HepG2 (cell line): Measurements from ENCODE around the gene FGGY. TPM values are rescaled to one million over a fixed set of nuclear protein-coding genes. Genes with fewer than 3 reads are reported as not detected.
A peak's percentile ranks its signal among the peaks of the same experiment; 100 is the strongest.

Experiments used
- AKAP8 ChIP-seq: sonication (generic); formaldehyde crosslinking; IDR thresholded peaks from 2 replicates; pipeline ENCODE4 v1.5.1; 2020; ENCODE audit warnings: mild to moderate bottlenecking, missing genetic modification reagents
- ARID5B ChIP-seq: IDR thresholded peaks from 2 replicates; pipeline ENCODE4 v1.4.0; 2020; ENCODE audit warnings: mild to moderate bottlenecking, missing genetic modification reagents
- BORCS8-MEF2B ChIP-seq: sonication (generic); formaldehyde crosslinking; IDR thresholded peaks from 2 replicates; pipeline ENCODE4 v1.8.0; 2022; ENCODE audit warnings: mild to moderate bottlenecking, missing genetic modification reagents
- CAMTA2 ChIP-seq: sonication (generic); formaldehyde crosslinking; IDR thresholded peaks from 2 replicates; pipeline ENCODE4 v1.4.0; 2020; ENCODE audit warnings: mild to moderate bottlenecking, missing genetic modification reagents, borderline replicate concordance
- CBX1 ChIP-seq: IDR thresholded peaks from one replicate; pipeline ENCODE4 v1.6.1; 2016; ENCODE audit warnings: antibody characterized with exemption, low read depth
- GATAD1 ChIP-seq: IDR thresholded peaks from 2 replicates; pipeline ENCODE4 v1.6.1; 2016; ENCODE audit warnings: missing genetic modification reagents, missing compliant biosample characterization
- HIC2 ChIP-seq: sonication (generic); formaldehyde crosslinking; IDR thresholded peaks from 2 replicates; pipeline ENCODE4 v1.9.0; 2022; ENCODE audit warnings: low read depth, missing genetic modification reagents
- HOXA7 ChIP-seq: sonication (generic); formaldehyde crosslinking; IDR thresholded peaks from 2 replicates; pipeline ENCODE4 v1.8.1; 2022; ENCODE audit warnings: mild to moderate bottlenecking, missing genetic modification reagents, moderate library complexity
- MAFK ChIP-seq, 2 experiments: IDR thresholded peaks in 1 of 2; conservative IDR thresholded peaks in 1 of 2; 2 replicates each; pipeline ENCODE4 v1.6.1; 2011; ENCODE audit warnings: improper control_type of control experiment in 2 of 2, low read length in 2 of 2
- NCOA2 ChIP-seq: sonication (generic); formaldehyde crosslinking; IDR thresholded peaks from 2 replicates; pipeline ENCODE4 v1.8.0; 2022; ENCODE audit warnings: inconsistent platforms
- RXRB ChIP-seq: IDR thresholded peaks from 2 replicates; pipeline ENCODE4 v1.6.1; 2016; ENCODE audit warnings: borderline replicate concordance, missing genetic modification reagents, missing compliant biosample characterization
- SNAPC2 ChIP-seq: sonication (generic); formaldehyde crosslinking; IDR thresholded peaks from 2 replicates; pipeline ENCODE4 v1.8.1; 2022; ENCODE audit warnings: mild to moderate bottlenecking, missing genetic modification reagents
- TFE3 ChIP-seq: IDR thresholded peaks from 2 replicates; pipeline ENCODE4 v1.6.1; 2016
- ZMYM2 ChIP-seq: sonication (generic); formaldehyde crosslinking; IDR thresholded peaks from 2 replicates; pipeline ENCODE4 v1.8.0; 2022; ENCODE audit warnings: mild to moderate bottlenecking, missing genetic modification reagents
- ZNF709 ChIP-seq: sonication (generic); formaldehyde crosslinking; IDR thresholded peaks from 2 replicates; pipeline ENCODE4 v1.5.0; 2020; ENCODE audit warnings: mild to moderate bottlenecking, missing genetic modification reagents
- polyA plus RNA-seq, 8 experiments: library from polyadenylated mRNA; depleted of rRNA in 3 of 8; stranded (reverse) in 7 of 8; unstranded in 1 of 8; fragments of >200 nt; fragmentation: Illumina TruSeq in 4 of 8; extraction: Trizol in 4 of 8; gene quantifications; 2 replicates each; pipeline versions ENCODE4 v1.2.1 to v1.2.3, GENCODE V29; 2011 to 2016; ENCODE audit warnings: low read depth in 4 of 8, missing spikeins in 1 of 8, mixed read lengths in 1 of 8; ENCODE audit not compliant: insufficient read depth in 1 of 8
- total RNA-seq, 5 experiments: library from RNA; depleted of rRNA; stranded (reverse); fragments of >200 nt; fragmentation: Illumina TruSeq; extraction: Trizol; gene quantifications; 2 replicates each; pipeline ENCODE4 v1.2.3, GENCODE V29; 2016; ENCODE audit warnings: low read depth in 1 of 5
- TF ChIP-seq, protein P1 (sequence below): IDR thresholded peaks from 2 replicates; pipeline ENCODE4 v1.6.1; 2018; ENCODE audit warnings: missing genetic modification reagents
- TF ChIP-seq, protein P2 (sequence below): sonication (generic); formaldehyde crosslinking; IDR thresholded peaks from 2 replicates; pipeline ENCODE4 v1.4.0; 2020; ENCODE audit warnings: missing genetic modification reagents, mild to moderate bottlenecking, borderline replicate concordance
- TF ChIP-seq, protein P3 (sequence below): sonication (generic); formaldehyde crosslinking; IDR thresholded peaks from 2 replicates; pipeline ENCODE4 v1.4.0; 2020; ENCODE audit warnings: missing genetic modification reagents, low read depth, mild to moderate bottlenecking, borderline replicate concordance

The FGGY gene
- total and polyA plus RNA-seq, 2 of the 13 experiments (the other 11 are each of a cell fraction or from before 2014, with no cell fraction given) = 15.7 to 27.5 TPM

- TF ChIP-seq SNAPC2 (CRISPR knock-in tag) = no peak
- TF ChIP-seq HOXA7 = no peak
- peak; percentile 16; the same call in 1 of the 2 replicates for TF ChIP-seq NCOA2 (CRISPR knock-in tag)
- TF ChIP-seq CAMTA2 = no peak
- TF ChIP-seq TFE3 (CRISPR knock-in tag) = no peak
- TF ChIP-seq, protein P1, sequence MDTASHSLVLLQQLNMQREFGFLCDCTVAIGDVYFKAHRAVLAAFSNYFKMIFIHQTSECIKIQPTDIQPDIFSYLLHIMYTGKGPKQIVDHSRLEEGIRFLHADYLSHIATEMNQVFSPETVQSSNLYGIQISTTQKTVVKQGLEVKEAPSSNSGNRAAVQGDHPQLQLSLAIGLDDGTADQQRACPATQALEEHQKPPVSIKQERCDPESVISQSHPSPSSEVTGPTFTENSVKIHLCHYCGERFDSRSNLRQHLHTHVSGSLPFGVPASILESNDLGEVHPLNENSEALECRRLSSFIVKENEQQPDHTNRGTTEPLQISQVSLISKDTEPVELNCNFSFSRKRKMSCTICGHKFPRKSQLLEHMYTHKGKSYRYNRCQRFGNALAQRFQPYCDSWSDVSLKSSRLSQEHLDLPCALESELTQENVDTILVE (CRISPR knock-in tag) = no peak
- no peak for TF ChIP-seq ZNF709 (CRISPR knock-in tag)
- TF ChIP-seq, protein P2, sequence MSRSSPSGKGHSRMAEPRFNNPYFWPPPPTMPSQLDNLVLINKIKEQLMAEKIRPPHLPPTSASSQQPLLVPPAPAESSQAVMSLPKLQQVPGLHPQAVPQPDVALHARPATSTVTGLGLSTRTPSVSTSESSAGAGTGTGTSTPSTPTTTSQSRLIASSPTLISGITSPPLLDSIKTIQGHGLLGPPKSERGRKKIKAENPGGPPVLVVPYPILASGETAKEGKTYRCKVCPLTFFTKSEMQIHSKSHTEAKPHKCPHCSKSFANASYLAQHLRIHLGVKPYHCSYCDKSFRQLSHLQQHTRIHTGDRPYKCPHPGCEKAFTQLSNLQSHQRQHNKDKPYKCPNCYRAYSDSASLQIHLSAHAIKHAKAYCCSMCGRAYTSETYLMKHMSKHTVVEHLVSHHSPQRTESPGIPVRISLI = no peak
- TF ChIP-seq CBX1 = no peak
- TF ChIP-seq ARID5B (CRISPR knock-in tag) = peak; percentile 69
- TF ChIP-seq MAFK (conservative IDR thresholded peaks at IDR 0.05 in 1 of 2, IDR thresholded peaks at IDR 0.05 in 1 of 2; ENCODE audit: low read length in 2 of 2) = peak; percentile 42 to 61; a peak in 3 of 4 replicates
- TF ChIP-seq, protein P3, sequence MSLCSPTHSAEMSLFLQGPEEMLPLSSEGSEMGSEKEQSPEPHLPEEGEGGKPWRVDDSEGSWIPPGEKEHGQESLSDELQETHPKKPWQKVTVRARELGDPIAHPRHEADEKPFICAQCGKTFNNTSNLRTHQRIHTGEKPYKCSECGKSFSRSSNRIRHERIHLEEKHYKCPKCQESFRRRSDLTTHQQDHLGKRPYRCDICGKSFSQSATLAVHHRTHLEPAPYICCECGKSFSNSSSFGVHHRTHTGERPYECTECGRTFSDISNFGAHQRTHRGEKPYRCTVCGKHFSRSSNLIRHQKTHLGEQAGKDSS (CRISPR knock-in tag) = no peak
- no peak for TF ChIP-seq AKAP8
- no peak for TF ChIP-seq BORCS8-MEF2B (CRISPR knock-in tag)
- TF ChIP-seq HIC2 = no peak
- no peak for TF ChIP-seq GATAD1
- TF ChIP-seq RXRB (CRISPR knock-in tag) = no peak
- no peak for TF ChIP-seq ZMYM2
Observed at GRCh38 chr1:59315529-59316463, 18.9 kb downstream of the FGGY start (continued).
